Posterior cingulate gyrus (tissue), 11 donors: ENCODE results near the gene TXNRD2.
"Not testable (repeated sequence)": the region's sequence is repeated elsewhere in the genome, so short reads cannot be mapped to it uniquely, and the experiment has no call there.

Experiments
- DNase-seq, 10 donors: peaks; one replicate each; pipeline versions ENCODE4 v3.0.0 to v3.0.0-alpha.2; 2020 to 2021; ENCODE audit warnings: mixed read lengths in 3 of 10
- intact Hi-C: fragments of 100-400 bp; cut with DNase I; formaldehyde crosslinking; loops from one replicate; pipeline ENCODE4 v1.15.1; 2023

TXNRD2 gene

GRCh38 chr22:19912271-19912999 is 29.2 kb downstream of the TXNRD2 start:
- intact Hi-C loops = no loop called here
- peak in 1 of 10 donors; percentile 64 for DNase-seq

DNA sequence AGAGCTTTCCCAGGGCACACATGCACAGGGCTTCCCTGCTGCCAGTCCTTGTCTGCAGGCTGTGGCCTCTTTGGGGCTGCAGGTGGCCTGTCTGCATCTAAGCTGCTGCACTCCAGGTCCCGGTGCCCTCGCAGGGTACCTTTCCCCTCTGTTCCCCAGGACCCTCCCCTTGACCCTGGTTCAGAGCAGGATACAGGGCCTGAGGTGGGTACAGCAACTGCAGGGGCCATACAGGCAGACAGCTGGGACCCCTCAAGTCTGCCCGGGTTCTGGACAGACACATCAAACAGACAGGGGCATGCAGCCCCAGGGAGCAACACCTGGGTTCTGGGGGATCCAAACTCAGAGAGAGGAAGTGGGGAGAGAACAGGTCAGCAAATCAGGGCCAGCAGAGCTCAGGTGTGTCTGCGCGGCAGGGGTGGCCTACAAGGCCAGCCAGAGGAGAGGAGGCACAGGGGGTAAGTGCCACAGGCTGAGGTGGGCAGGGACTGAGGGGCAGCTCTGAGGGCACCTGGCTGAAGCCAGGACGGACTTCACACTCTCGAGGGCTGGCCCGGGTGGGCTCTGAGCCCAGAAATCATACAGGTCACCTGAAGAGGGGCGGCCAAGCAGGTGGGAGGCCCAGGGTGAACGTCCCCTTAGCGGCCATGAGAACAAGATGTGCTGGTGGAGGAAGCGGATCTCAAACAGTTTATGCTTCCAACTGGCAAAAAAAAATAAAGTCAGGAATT is 29.9 kb downstream of the TXNRD2 start:
- DNase-seq = peak in 1 of 10 donors; percentile 32
- intact Hi-C loops = no loop called here

DNA sequence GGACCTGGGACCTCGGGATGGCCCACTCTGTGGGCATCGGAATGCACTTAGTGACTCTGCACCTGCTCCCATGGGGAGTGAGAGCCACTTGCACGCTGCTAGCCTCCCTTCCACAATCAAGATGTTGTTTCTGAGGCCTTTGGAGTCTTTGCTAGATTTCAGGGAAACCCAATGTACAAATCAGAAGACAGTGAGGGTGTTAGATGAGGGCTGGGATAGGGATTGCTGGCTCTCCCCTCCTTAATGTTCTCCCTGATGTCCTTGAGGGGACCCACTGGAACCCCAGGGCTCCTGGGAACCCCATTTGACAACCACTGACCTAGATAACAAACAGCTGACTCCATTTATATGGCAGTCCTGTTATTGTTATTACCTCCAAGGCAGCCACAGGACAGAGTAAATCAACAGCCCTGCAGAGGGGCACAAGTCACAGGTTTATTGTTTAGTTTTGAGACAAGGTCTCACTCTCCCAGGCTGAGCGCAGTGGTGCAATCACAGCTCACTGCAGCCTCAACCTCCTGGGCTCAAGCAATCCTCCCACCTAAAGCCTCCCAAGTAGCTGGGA is 31.4 kb downstream of the TXNRD2 start:
- no peak for DNase-seq
- intact Hi-C loops = loop anchor here (1.0 kb wide), 1 partner anchor 180 kb away; no protein-coding TSS in a partner anchor

GRCh38 chr22:19909350-19910179 is 32.1 kb downstream of the TXNRD2 start:
- DNase-seq = peak; percentile 69 to 97 (median 88)
- intact Hi-C loops = loop anchor here (1.0 kb wide), 1 partner anchor 179 kb away; no protein-coding TSS in a partner anchor

DNA sequence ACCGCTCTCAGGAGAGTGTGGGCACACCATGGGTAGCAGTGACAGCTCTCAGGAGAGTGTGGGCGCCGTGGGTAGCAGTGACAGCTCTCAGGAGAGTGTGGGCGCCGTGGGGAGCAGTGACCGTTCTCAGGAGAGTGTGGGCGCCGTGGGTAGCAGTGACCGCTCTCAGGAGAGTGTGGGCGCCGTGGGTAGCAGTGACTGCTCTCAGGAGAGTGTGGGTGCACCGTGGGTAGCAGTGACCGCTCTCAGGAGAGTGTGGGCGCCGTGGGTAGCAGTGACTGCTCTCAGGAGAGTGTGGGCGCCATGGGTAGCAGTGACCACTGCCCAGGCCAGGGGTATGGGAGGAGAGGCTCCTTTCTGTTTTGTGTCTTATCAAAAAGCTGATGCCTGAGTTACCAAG is 33.7 kb downstream of the TXNRD2 start:
- DNase-seq, intact Hi-C loops: not testable (repeated sequence)

DNA sequence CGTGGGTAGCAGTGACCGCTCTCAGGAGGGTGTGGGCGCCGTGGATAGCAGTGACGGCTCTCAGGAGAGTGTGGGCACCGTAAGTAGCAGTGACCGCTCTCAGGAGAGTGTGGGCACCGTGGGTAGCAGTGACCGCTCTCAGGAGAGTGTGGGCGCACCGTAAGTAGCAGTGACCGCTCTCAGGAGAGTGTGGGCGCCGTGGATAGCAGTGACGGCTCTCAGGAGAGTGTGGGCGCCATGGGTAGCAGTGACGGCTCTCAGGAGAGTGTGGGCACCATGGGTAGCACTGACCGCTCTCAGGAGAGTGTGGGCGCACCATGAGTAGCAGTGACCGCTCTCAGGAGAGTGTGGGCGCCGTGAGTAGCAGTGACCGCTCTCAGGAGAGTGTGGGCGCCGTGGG is 34.8 kb downstream of the TXNRD2 start:
- intact Hi-C loops, DNase-seq: not testable (repeated sequence)

DNA sequence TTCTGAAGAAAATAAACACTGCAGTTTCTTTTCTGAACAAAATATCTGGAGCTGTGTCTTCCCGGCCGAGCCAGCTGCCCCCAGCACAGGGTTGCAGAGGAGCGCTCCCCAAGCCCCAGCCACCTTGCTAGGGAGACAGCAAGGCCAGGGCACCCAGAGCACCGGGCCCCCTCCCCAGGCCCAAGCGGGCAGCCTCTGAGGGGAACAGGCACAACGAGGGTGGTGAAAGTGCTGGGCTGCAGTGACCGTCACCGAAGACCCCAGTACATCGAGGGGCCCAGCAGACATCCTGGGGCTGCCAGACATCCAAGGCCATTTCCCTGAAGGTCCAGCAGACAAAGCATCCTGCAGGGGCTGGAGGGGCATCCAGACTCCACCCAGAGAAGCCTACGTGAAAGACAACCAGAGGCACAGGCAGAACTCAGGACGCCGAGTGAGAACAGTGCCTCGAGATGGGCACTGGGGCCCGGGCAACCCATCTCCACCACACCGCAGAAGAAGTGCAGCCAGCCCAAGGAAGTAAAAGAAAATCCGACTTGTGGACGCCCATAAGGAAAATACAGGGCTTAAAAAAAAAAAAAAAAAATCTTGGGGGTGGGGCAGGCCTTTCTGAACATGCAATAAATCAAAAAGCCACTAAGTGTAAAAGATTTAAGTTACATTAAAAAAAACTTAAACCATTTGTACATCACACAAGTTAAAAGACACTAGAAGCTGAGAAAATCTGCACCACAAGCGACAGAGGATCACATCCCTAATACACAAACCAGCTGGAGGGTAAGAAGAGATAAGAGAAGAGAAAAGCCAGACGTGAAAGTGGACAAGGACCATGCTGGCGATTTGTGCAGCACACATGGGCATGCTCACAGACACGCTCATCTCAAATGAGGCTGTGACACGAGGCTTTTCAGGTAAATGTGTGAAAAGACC is 36.0 kb downstream of the TXNRD2 start:
- intact Hi-C loops = no loop called here
- DNase-seq = no peak

- intact Hi-C loops = no loop called here
- DNase-seq = no peak
Observed at GRCh38 chr22:19904935-19905334, 36.7 kb downstream of the TXNRD2 start.

DNA sequence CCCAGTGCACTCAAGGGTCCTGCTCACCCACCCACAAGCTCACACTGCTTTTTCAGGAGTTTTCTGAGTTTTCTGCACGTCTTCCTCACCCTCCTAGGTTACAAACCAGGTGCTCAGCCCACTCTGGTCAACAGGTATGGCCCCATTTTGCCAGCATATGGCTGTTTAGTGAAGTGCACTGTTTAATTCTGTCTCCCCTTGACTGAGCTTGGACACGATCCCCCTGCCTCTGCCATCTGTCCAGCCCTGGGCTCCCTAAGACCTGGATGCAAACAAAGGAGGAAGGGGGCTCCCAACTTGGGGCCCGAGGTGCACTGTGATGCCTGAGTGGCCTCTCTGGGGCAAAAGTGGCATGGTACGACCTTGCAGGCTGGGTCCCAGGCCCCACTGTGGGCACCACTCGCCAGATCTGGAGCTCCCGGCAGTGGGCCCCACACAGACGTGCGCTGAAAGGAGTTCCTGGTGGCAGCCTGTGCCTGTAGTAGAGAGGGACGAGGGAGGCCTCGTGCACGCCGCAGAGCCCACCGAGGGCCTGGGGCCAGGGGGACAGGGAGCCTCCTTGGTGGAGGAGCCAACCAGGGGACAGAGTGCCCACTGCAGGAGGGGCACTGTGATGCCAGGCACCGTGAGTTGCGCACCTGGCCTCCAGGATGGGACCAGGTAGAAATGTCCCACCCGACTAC is 37.3 kb downstream of the TXNRD2 start:
- no peak for DNase-seq
- intact Hi-C loops = no loop called here

DNA sequence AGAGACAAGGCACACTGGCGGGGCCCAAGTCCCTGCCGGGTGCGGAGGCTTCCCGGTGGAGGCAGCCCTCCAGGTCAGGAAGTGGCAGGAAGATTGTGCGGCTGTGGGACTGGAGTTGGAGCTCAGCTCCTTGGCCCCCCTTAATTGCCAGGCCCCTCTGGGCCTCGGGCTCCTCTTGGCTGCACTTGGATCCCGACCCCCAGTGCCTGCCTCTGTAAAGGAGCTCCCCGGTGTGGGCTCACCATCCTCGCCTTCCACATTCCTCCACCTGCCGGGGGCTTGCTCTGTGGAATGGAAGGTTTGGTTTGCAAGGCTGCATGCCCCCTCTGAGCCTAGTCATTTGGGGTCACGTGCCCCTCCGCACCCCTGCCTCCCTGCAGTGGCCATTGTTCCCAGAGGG is 38.1 kb downstream of the TXNRD2 start:
- DNase-seq = no peak
- intact Hi-C loops = no loop called here

DNA sequence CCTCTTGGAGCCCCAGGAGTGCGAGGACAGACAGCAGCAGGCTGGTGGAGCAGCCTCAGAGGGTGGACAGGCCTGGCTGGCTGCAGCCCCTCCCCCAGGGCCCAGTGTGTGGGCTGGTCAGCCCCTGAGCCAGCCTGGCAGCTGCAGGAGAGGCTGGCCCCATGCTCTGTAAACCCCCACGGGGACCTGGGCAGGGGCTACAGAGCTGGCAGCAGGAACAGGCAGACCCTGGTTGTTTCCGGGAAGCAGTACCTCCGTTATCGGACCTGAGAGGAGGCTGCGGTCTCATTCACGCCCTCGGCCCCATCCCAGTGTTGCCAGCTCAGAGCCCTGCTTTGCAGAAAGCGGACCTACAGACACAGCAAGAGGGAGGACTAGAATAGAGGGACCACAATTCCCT is 38.6 kb downstream of the TXNRD2 start:
- intact Hi-C loops = no loop called here
- DNase-seq = no peak

- DNase-seq = peak in 1 of 10 donors; percentile 66
- intact Hi-C loops = no loop called here
Observed at GRCh38 chr22:19902245-19902715, 39.3 kb downstream of the TXNRD2 start.

DNA sequence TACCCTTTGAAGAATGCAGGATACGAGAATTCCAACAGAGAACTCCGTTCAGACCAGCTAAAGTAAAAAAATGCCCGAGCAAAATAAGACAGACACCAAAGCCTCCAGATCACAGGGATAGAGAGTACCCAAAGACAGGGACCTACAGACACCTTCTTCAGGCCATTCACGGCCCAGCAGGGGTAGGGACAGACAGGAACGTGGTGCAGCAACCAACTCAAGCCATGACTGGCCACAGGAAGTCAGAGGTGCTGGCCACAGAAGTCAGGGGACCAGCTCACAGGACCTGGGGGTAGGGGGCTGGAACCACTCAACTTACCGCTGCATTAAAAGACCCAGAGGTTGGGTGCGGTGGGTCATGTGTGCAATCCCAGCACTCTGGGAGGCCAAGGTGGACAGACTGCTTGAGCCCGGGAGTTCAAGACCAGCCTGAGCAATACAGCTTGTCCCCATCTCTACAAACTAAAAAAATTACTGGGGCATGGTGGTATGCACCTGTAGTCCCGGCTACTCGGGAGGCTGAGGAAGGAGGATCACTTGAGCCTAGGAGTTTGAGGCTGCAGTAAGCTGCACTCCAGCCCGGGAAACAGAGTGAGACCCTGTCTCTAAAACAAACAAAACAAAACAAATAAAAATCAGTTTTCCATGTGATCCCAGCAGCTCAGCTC is 39.9 kb downstream of the TXNRD2 start:
- intact Hi-C loops = no loop called here
- DNase-seq = no peak

GRCh38 chr22:19900707-19901436 is 40.7 kb downstream of the TXNRD2 start:
- intact Hi-C loops = no loop called here
- DNase-seq = no peak

- intact Hi-C loops = no loop called here
- no peak for DNase-seq
Observed at GRCh38 chr22:19898831-19899567, 42.6 kb downstream of the TXNRD2 start.

DNA sequence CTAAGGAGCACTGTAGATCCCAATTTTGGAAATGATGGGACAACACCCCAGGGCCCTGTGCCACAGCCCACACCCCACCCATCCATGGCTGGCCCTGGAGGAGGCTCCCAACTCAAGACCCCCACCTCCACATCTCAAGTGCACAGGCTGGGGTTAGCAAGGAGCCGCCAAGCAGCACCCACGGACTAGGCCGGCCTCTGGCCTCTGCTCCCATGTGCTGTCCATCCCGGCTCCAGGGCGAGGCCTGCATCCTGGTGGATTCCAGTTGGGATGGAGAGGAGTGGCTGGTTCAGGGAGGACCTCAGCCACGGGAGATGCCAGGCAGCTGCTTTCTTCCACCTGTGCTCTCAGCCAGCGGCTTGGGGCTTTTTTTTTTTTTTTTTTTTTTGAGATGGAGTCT is 43.5 kb downstream of the TXNRD2 start:
- intact Hi-C loops = no loop called here
- DNase-seq = no peak

- DNase-seq = peak in 1 of 10 donors; percentile 27
- intact Hi-C loops = no loop called here
Observed at GRCh38 chr22:19897726-19898125, 43.9 kb downstream of the TXNRD2 start.
